HepG2 (cell line): ENCODE results near the gene SERINC5. TPM values are rescaled to one million over a fixed set of nuclear protein-coding genes. Genes with fewer than 3 reads are reported as not detected.

Source experiments
- ATF7-NPFF ChIP-seq: sonication (generic); formaldehyde crosslinking; IDR thresholded peaks from 2 replicates; pipeline ENCODE4 v1.8.1; 2023; ENCODE audit warnings: mild to moderate bottlenecking, low read depth, missing genetic modification reagents, moderate library complexity
- CTCF ChIP-seq: sonication (generic); formaldehyde crosslinking; IDR thresholded peaks from 2 replicates; pipeline ENCODE4 v1.5.0; 2020; ENCODE audit warnings: mild to moderate bottlenecking, missing genetic modification reagents, moderate library complexity
- NR2F2 ChIP-seq: IDR thresholded peaks from 2 replicates; pipeline ENCODE4 v1.6.1; 2012; ENCODE audit warnings: low read depth, inconsistent platforms, borderline replicate concordance
- NR2F6 ChIP-seq, 2 experiments: IDR thresholded peaks; 2 replicates each; pipeline ENCODE4 v1.6.1; 2016; ENCODE audit warnings: antibody characterized with exemption in 1 of 2, mild to moderate bottlenecking in 1 of 2
- REST ChIP-seq, 2 experiments: IDR thresholded peaks; 2 replicates each; pipeline ENCODE4 v1.6.1; 2011 to 2012; ENCODE audit warnings: low read length in 2 of 2, borderline replicate concordance in 1 of 2, low read depth in 1 of 2, mild to moderate bottlenecking in 1 of 2, moderate library complexity in 1 of 2
- SALL2 ChIP-seq: sonication (generic); formaldehyde crosslinking; IDR thresholded peaks from 2 replicates; pipeline ENCODE4 v1.8.1; 2023; ENCODE audit warnings: mild to moderate bottlenecking, missing genetic modification reagents, inconsistent platforms
- SOX6 ChIP-seq, 2 experiments: fragments of 450-650 bp in 1 of 2; sonication (generic) in 1 of 2; formaldehyde crosslinking in 1 of 2; IDR thresholded peaks; 2 replicates each; pipeline versions ENCODE4 v1.4.0 to v1.6.1; 2017 to 2020; ENCODE audit warnings: antibody characterized with exemption in 1 of 2, mild to moderate bottlenecking in 1 of 2, missing genetic modification reagents in 1 of 2
- SRSF9 ChIP-seq: fragments of 200-400 bp; formaldehyde crosslinking; IDR thresholded peaks from 2 replicates; pipeline ENCODE4 v1.6.1; 2018; ENCODE audit warnings: borderline replicate concordance, mild to moderate bottlenecking, low read depth, low read length; ENCODE audit not compliant: insufficient read depth, poor library complexity, severe bottlenecking
- TBX2 ChIP-seq: sonication (generic); formaldehyde crosslinking; IDR thresholded peaks from 2 replicates; pipeline ENCODE4 v1.5.0; 2020; ENCODE audit warnings: missing genetic modification reagents, mild to moderate bottlenecking, borderline replicate concordance
- TCF7L2 ChIP-seq: IDR thresholded peaks from 2 replicates; pipeline ENCODE4 v1.6.1; 2011; ENCODE audit warnings: mild to moderate bottlenecking, low read depth, low read length, moderate library complexity
- ZNF343 ChIP-seq: sonication (generic); formaldehyde crosslinking; IDR thresholded peaks from 2 replicates; pipeline ENCODE4 v1.4.0; 2020; ENCODE audit warnings: mild to moderate bottlenecking, missing genetic modification reagents
- ZNF547 ChIP-seq: sonication (generic); formaldehyde crosslinking; IDR thresholded peaks from 2 replicates; pipeline ENCODE4 v1.5.1; 2020; ENCODE audit warnings: mild to moderate bottlenecking, missing genetic modification reagents
- ZNF768 ChIP-seq: sonication (generic); formaldehyde crosslinking; IDR thresholded peaks from 2 replicates; pipeline ENCODE4 v1.4.0; 2020; ENCODE audit warnings: missing genetic modification reagents
- ZNF841 ChIP-seq: sonication (generic); formaldehyde crosslinking; IDR thresholded peaks from 2 replicates; pipeline ENCODE4 v1.8.1; 2023; ENCODE audit warnings: missing genetic modification reagents, borderline replicate concordance
- polyA plus RNA-seq, 8 experiments: library from polyadenylated mRNA; depleted of rRNA in 3 of 8; stranded (reverse) in 7 of 8; unstranded in 1 of 8; fragments of >200 nt; fragmentation: Illumina TruSeq in 4 of 8; extraction: Trizol in 4 of 8; gene quantifications; 2 replicates each; pipeline versions ENCODE4 v1.2.1 to v1.2.3, GENCODE V29; 2011 to 2016; ENCODE audit warnings: low read depth in 4 of 8, missing spikeins in 1 of 8, mixed read lengths in 1 of 8; ENCODE audit not compliant: insufficient read depth in 1 of 8
- total RNA-seq, 5 experiments: library from RNA; depleted of rRNA; stranded (reverse); fragments of >200 nt; fragmentation: Illumina TruSeq; extraction: Trizol; gene quantifications; 2 replicates each; pipeline ENCODE4 v1.2.3, GENCODE V29; 2016; ENCODE audit warnings: low read depth in 1 of 5
- TF ChIP-seq, protein P1 (sequence below): sonication (generic); formaldehyde crosslinking; IDR thresholded peaks from 2 replicates; pipeline ENCODE4 v1.5.0; 2020; ENCODE audit warnings: missing genetic modification reagents, mild to moderate bottlenecking, borderline replicate concordance
- TF ChIP-seq, protein P2 (sequence below): sonication (generic); formaldehyde crosslinking; IDR thresholded peaks from 2 replicates; pipeline ENCODE4 v1.4.0; 2020; ENCODE audit warnings: mild to moderate bottlenecking, missing genetic modification reagents

Gene SERINC5
- total and polyA plus RNA-seq, 2 of the 13 experiments (the other 11 are each of a cell fraction or from before 2014, with no cell fraction given), result 17.3 to 22.8 TPM

- TF ChIP-seq ZNF841 (CRISPR knock-in tag) (0 out of 2 replicates have a peak, but pooled peaks have one; percentile 27), SOX6 (IDR thresholded peaks at IDR 0.05) (no peak), SOX6 (CRISPR knock-in tag; IDR thresholded peaks at IDR 0.05) (peak; percentile 93), TCF7L2 (peak; percentile 71), ZNF547 (CRISPR knock-in tag) (no peak), NR2F6 (IDR thresholded peaks at IDR 0.05) (peak; percentile 55), NR2F6 (CRISPR knock-in tag; IDR thresholded peaks at IDR 0.05) (peak; percentile 8; the same call in 1 of the 2 replicates), NR2F2 (peak; percentile 60; the same call in 1 of the 2 replicates), SALL2 (CRISPR knock-in tag) (0 out of 2 replicates have a peak, but pooled peaks have one; percentile 54), SRSF9 (no peak), ATF7-NPFF (CRISPR knock-in tag) (no peak), ZNF343 (no peak), TBX2 (CRISPR knock-in tag) (peak; percentile 95), REST (IDR thresholded peaks at IDR 0.05; ENCODE audit: borderline replicate concordance in 1 of 2, low read depth in 1 of 2, low read length in 2 of 2) (0 out of 4 replicates have a peak, but pooled peaks of 1 of the 2 experiments have one; percentile 12), ZNF768 (no peak), CTCF (CRISPR knock-in tag) (no peak)
- TF ChIP-seq, protein P1, sequence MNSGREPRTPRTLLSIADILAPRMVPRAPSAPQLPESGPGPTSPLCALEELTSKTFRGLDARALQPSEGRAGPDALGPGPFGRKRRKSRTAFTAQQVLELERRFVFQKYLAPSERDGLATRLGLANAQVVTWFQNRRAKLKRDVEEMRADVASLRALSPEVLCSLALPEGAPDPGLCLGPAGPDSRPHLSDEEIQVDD, result no peak
- TF ChIP-seq, protein P2, sequence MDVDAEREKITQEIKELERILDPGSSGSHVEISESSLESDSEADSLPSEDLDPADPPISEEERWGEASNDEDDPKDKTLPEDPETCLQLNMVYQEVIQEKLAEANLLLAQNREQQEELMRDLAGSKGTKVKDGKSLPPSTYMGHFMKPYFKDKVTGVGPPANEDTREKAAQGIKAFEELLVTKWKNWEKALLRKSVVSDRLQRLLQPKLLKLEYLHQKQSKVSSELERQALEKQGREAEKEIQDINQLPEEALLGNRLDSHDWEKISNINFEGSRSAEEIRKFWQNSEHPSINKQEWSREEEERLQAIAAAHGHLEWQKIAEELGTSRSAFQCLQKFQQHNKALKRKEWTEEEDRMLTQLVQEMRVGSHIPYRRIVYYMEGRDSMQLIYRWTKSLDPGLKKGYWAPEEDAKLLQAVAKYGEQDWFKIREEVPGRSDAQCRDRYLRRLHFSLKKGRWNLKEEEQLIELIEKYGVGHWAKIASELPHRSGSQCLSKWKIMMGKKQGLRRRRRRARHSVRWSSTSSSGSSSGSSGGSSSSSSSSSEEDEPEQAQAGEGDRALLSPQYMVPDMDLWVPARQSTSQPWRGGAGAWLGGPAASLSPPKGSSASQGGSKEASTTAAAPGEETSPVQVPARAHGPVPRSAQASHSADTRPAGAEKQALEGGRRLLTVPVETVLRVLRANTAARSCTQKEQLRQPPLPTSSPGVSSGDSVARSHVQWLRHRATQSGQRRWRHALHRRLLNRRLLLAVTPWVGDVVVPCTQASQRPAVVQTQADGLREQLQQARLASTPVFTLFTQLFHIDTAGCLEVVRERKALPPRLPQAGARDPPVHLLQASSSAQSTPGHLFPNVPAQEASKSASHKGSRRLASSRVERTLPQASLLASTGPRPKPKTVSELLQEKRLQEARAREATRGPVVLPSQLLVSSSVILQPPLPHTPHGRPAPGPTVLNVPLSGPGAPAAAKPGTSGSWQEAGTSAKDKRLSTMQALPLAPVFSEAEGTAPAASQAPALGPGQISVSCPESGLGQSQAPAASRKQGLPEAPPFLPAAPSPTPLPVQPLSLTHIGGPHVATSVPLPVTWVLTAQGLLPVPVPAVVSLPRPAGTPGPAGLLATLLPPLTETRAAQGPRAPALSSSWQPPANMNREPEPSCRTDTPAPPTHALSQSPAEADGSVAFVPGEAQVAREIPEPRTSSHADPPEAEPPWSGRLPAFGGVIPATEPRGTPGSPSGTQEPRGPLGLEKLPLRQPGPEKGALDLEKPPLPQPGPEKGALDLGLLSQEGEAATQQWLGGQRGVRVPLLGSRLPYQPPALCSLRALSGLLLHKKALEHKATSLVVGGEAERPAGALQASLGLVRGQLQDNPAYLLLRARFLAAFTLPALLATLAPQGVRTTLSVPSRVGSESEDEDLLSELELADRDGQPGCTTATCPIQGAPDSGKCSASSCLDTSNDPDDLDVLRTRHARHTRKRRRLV (CRISPR knock-in tag), result 0 out of 2 replicates have a peak, but pooled peaks have one; percentile 29
Observed at GRCh38 chr5:80184235-80185023, 71.4 kb downstream of the SERINC5 start (continued).
